HL-60 (cell line): ENCODE data around the gene ANKS1B.

Source experiments
- DNase-seq, 2 experiments: peaks; one replicate each; pipeline ENCODE4 v3.0.0-alpha.2; 2010 to 2020; ENCODE audit warnings: low read depth in 1 of 2, low spot score in 1 of 2
- H3K27ac ChIP-seq: fragments of 250-450 bp; sonication (Bioruptor Pico); replicated peaks from 2 replicates; pipeline ENCODE4 v1.5.1; 2020; ENCODE audit warnings: mild to moderate bottlenecking, moderate library complexity
- H3K27me3 ChIP-seq: fragments of 250-450 bp; sonication (Bioruptor Pico); 2 replicates; pipeline ENCODE4 v1.5.1; 2021; ENCODE audit warnings: mild to moderate bottlenecking, moderate library complexity; ENCODE audit not compliant: insufficient read depth, poor library complexity, severe bottlenecking
- H3K4me3 ChIP-seq: replicated peaks from 2 replicates; pipeline ENCODE4 v1.5.1; 2011; ENCODE audit warnings: mild to moderate bottlenecking, control low read depth, low read length; ENCODE audit not compliant: insufficient read depth
- GABPA ChIP-seq: IDR thresholded peaks from 2 replicates; pipeline ENCODE4 v1.6.1; 2012; ENCODE audit warnings: low read depth
- POLR2AphosphoS5 ChIP-seq: IDR thresholded peaks from 2 replicates; pipeline ENCODE4 v1.6.1; 2012; ENCODE audit warnings: low read depth
- SPI1 ChIP-seq: IDR thresholded peaks from 2 replicates; pipeline ENCODE4 v1.6.1; 2012; ENCODE audit warnings: low read depth, mild to moderate bottlenecking, borderline replicate concordance
- TF ChIP-seq, protein P1 (sequence below): IDR thresholded peaks from one replicate; pipeline ENCODE4 v1.5.1; 2011; ENCODE audit warnings: low read length, control low read depth, inconsistent platforms; ENCODE audit not compliant: insufficient read depth
- TF ChIP-seq, protein P2 (sequence below): IDR thresholded peaks from 2 replicates; pipeline ENCODE4 v1.6.1; 2012; ENCODE audit warnings: low read depth; ENCODE audit not compliant: insufficient replicate concordance

Gene ANKS1B

DNA sequence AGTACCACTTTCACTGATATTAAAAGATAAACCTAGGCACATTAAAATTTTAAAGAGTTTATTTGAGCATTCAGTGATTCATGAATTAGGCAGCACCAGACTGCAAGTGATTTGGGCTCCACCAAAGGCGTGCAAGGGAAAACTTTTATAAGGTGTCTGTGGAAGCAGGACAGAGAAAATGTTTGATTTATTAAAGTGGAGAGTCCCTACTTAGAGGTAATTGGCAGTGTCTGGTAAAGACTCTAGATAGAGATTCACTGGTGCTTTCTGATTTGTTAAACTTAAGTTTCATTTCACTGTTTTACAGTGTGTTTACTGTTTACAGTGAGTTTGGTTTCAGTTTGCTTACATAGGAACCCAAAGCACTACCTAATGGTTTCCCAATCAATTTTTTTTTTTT is 72.8 kb downstream of the ANKS1B start:
- TF ChIP-seq GABPA (no peak), SPI1 (no peak), POLR2AphosphoS5 (no peak)
- TF ChIP-seq, protein P1, sequence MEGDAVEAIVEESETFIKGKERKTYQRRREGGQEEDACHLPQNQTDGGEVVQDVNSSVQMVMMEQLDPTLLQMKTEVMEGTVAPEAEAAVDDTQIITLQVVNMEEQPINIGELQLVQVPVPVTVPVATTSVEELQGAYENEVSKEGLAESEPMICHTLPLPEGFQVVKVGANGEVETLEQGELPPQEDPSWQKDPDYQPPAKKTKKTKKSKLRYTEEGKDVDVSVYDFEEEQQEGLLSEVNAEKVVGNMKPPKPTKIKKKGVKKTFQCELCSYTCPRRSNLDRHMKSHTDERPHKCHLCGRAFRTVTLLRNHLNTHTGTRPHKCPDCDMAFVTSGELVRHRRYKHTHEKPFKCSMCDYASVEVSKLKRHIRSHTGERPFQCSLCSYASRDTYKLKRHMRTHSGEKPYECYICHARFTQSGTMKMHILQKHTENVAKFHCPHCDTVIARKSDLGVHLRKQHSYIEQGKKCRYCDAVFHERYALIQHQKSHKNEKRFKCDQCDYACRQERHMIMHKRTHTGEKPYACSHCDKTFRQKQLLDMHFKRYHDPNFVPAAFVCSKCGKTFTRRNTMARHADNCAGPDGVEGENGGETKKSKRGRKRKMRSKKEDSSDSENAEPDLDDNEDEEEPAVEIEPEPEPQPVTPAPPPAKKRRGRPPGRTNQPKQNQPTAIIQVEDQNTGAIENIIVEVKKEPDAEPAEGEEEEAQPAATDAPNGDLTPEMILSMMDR = no peak
- TF ChIP-seq, protein P2, sequence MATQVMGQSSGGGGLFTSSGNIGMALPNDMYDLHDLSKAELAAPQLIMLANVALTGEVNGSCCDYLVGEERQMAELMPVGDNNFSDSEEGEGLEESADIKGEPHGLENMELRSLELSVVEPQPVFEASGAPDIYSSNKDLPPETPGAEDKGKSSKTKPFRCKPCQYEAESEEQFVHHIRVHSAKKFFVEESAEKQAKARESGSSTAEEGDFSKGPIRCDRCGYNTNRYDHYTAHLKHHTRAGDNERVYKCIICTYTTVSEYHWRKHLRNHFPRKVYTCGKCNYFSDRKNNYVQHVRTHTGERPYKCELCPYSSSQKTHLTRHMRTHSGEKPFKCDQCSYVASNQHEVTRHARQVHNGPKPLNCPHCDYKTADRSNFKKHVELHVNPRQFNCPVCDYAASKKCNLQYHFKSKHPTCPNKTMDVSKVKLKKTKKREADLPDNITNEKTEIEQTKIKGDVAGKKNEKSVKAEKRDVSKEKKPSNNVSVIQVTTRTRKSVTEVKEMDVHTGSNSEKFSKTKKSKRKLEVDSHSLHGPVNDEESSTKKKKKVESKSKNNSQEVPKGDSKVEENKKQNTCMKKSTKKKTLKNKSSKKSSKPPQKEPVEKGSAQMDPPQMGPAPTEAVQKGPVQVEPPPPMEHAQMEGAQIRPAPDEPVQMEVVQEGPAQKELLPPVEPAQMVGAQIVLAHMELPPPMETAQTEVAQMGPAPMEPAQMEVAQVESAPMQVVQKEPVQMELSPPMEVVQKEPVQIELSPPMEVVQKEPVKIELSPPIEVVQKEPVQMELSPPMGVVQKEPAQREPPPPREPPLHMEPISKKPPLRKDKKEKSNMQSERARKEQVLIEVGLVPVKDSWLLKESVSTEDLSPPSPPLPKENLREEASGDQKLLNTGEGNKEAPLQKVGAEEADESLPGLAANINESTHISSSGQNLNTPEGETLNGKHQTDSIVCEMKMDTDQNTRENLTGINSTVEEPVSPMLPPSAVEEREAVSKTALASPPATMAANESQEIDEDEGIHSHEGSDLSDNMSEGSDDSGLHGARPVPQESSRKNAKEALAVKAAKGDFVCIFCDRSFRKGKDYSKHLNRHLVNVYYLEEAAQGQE = no peak
- Histone ChIP-seq H3K27ac (no peak overlapping the region), H3K27me3 (no peaks in the 10 kb centered on the region), H3K4me3 (no peak overlapping the region)
- no peak for DNase-seq

DNA sequence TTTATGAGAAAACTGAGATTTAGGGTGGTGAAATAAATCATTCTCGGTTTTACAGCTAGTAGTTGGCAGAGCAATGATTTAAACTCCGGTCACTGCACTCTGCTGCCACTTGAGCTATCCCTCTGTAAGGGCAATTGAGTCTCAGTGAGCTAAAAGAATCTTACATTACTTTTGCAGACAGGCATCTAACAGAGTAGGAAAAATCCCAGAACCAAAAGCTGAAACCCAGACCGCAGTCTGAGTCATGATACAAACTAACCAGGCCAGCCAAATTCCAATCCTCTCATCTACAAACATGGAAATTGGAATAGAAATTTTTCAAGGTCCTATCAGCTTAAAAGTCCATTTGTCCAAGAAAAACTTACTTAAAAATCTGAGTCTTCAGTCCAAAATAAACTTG is 73.7 kb downstream of the ANKS1B start:
- H3K27ac ChIP-seq = no peak overlapping the region
- H3K4me3 ChIP-seq = no peak overlapping the region
- no peaks in the 10 kb centered on the region for H3K27me3 ChIP-seq
- DNase-seq = no peak
- TF ChIP-seq SPI1 (no peak), POLR2AphosphoS5 (no peak), GABPA (no peak)
- TF ChIP-seq, protein P1 = no peak
- TF ChIP-seq, protein P2 = no peak

DNA sequence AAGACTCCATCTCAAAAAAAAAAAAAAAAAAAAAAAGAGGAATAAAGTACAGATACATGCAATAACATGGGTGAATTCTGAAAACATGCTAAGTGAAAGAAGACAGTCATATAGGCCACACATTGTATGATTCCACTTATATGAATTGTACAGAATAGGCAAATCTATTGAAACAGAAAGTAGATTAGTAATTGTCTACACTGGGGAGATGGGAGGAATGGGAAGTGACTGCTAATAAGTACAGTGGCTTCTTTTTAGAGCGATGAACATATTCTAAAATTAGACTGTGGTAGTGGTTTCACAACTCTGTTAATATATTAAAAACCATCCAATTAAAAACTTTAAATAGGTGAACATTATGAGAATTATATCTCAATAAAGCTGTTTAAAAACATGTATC is 74.4 kb downstream of the ANKS1B start:
- H3K27ac ChIP-seq = no peak overlapping the region

DNA sequence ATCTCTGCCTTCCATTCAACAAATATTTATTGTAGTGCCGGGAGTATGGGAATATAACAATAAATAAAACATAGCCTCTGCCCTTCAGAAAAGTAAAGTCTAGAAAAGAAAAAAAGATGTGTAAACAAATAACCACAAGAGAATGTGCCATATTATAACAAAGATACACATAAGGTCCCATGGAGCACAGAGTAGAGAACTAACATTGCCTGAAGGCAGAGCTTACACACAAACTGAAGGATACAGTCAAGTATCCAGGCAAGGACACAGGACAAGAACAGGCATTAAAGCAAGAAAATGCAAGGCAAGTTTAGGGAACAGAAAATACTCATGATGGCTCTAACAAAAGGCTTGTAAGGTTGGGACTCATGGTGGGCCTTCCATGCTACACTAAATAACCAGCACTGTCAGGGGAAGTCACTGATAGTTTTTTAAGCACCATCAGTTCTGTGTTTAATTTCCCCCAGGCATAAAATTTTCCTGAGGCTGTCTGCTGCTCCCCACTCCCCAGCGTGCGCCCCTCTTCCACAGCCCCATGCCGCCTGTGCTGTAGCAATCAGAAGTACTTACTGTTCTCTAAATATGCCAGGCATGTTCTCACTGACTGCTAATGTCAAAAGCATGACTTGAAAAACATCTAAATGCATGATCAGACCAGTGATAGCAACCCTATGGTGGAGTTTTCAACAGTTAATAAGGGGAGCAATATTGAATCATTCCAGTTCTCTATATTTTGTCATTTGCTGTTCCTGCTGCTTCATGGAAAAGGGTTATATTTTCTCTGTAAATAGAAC is 77.8 kb downstream of the ANKS1B start:
- no peak overlapping the region for H3K4me3 ChIP-seq
- H3K27ac ChIP-seq = no peak overlapping the region
- no peak for DNase-seq
- H3K27me3 ChIP-seq = no peaks in the 10 kb centered on the region
- TF ChIP-seq GABPA = no peak
- TF ChIP-seq POLR2AphosphoS5 = no peak
- TF ChIP-seq, protein P2 = no peak
- no peak for TF ChIP-seq SPI1
- TF ChIP-seq, protein P1 = no peak

More for the DNA sequence above, 74.4 kb downstream of the ANKS1B start:
- no peak overlapping the region for H3K4me3 ChIP-seq
- no peaks in the 10 kb centered on the region for H3K27me3 ChIP-seq
- no peak for TF ChIP-seq POLR2AphosphoS5
- DNase-seq = no peak
